HG02759 (cell line): ENCODE results near the gene TRPM1.

Experiments
- ATAC-seq: cut with Tn5 transposase; IDR thresholded peaks from one replicate; pipeline ENCODE4 v1.9.1; 2021; ENCODE audit warnings: mild to moderate bottlenecking, moderate library complexity; ENCODE audit not compliant: unreplicated experiment

TRPM1 gene

GRCh38 chr15:31101262-31102038 is at the start of gene TRPM1:
TRPM1 (minus strand) TSS chr15:31101725; CDS start chr15:31081355, 20,370 bp downstream.
- ATAC-seq: no peak

DNA sequence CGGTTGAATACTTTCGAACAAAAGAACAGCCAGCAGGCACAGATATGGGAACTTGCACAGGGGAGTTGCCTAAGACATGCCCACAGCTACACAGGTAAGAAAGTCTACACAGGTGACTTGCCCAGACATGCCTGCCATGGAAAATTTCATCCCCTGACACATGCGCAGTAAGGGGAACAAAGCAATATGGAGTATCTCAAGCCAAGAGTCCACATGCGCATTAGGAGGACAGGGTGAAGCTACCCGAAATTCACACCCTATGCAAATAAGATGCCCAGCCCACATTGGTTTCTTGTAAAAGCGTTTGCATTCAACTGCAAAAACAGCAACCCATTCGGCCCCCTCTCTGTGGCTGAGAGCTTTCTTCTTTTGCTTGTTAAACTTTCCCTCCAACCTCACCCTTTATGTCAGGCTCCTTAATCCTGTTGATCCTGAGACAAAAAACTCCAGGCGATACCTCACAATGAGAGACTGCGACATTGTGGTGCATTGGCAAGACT is 49.3 kb upstream of the TRPM1 start:
- ATAC-seq: no peak

GRCh38 chr15:31149987-31150386 is 48.5 kb upstream of the TRPM1 start:
- ATAC-seq: no peak

GRCh38 chr15:31149088-31149505 is 47.6 kb upstream of the TRPM1 start:
- no peak for ATAC-seq

DNA sequence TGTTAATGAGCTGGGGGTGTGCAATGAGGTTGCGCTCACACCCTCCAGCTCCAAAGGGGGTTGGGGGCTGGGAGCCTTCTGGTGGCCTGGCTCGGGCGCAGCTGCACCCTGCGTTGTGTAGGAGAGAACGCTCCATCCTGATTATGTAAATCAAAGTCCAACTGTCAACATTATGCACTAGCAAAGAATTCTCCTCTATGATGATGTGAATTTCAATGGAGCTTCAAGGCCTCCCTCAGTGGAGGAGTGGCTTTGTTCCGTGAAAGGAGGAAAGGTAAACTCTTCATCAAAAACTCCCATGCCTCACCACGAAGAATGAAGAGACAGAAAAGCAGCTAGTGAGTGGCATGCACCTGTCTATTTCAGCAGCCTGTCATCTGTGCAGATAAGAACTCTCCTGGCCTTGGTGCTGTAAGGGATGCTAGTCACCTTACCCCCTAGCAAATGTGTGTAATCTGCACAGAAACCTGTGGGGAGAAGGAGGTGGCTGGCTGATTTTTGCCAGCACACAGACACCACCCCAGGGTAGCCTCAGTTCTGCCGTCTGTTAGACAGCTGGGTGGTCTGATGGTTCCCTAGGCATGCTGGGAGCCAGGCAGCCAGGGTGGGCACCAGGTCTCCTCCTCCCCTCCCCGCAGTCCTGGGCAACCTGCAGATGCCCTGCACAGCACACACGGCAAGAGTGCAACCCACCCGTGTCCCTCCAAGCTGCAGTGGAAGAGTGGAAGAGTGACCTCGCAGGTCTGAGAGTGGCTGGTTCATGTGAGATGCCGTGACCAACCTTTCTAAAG is 47.0 kb upstream of the TRPM1 start:
- no peak for ATAC-seq

- ATAC-seq: no peak
Observed at GRCh38 chr15:31147944-31148296, 46.4 kb upstream of the TRPM1 start.

GRCh38 chr15:31147456-31147855 is 45.9 kb upstream of the TRPM1 start:
- no peak for ATAC-seq

DNA sequence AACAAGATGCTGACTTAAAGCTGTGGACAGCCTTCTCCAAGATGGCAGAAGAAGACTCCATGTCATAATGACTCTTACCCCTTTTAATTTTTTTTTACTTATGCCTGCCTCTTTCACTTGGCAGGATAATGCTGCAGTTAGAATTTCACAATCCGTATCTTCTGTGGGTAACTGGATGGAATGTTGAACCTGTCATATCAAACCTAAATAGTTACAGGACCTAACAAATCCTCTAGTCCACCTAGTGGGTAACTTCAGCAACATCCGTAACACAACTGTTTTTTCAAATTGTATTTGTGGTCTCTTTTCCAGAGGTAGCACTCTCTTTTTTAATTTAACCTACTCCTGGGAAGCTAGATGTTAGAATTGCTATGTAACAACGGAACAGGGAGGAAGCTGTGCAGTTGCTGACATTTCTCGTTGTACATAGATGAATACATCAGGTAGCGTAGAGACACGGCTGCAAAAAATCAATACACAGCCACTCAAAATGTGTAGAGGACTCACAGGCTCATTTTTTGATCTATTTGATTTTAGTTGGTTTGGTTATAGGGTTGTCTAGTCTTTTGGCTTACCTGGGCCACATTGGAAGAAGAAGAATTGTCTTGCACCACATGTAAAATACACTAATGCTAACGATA is 43.9 kb upstream of the TRPM1 start:
- ATAC-seq: no peak

- ATAC-seq: no peak
Observed at GRCh38 chr15:31141792-31142191, 40.3 kb upstream of the TRPM1 start.

DNA sequence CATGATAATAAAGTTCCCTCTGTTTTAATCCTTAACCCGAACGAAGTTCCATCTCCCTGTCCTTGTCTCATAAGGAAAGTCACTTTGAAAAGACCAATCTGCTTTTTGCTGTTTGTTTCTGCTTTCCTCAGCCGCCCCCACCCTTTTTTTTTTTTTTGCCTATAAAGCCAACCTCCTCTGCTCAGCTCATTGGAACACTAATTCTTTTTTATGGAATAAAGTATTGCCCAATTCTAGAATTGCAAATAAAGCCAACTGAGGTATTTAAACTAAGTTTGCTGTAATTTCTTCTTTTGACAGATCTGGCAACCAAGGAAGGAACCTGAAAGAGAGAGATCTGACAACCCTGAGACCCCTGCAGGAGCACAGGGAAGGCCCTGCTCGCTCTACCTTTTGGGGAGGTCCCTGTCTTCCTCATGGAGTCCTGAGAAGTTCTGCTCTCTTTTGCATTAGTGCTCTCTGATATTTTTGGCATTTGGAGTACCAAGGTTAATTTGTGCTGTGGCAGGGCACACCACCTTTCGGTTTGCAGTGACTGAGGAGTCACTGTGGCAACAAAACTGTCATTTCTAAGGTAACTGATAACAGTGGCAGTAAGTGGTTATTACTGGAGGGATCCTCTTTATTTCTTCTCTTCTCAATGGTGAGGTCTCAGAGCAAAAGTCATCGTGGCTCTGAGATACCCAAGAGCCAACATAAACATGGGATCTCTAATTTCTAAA is 35.2 kb upstream of the TRPM1 start:
- no peak for ATAC-seq

DNA sequence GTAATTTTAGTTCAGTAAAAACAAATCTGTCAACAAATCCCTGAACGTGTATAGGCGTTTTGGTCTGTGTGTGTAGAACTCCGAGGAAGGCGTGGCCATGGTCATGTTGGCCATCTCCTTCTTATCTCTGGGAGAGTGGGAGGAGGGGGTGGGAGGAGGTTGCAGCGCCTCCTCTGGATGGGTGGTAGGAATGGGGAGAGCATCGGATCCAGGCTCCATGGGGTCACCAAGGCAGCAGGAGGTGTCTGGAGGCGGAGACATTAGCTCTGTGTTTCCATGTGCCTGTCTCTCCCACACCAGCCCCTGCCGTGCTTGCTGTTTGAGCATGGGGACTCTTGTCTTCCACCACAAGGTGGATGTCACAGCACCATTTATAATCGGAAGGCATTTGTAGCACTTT is 34.5 kb upstream of the TRPM1 start:
- ATAC-seq: no peak

DNA sequence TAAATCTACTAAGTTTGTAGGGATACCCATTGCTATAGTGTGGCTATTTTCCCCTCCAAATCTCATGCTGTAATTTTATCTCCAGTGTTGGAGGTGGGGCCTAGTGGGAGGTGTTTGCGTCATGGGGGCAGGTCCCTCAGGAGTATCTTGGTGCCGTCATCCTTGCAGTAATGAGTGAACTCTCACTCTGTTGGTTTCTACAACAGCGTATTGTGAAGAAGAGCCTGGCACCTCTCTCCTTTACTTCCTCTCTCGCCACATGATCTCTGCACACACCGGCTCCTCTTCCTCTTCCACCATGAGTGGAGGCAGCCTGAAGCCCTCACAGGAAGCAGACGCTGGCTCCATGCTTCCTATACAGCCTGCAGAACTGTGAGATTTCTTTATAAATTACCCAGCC is 34.0 kb upstream of the TRPM1 start:
- ATAC-seq: no peak

- ATAC-seq: no peak
Observed at GRCh38 chr15:31133890-31134289, 32.4 kb upstream of the TRPM1 start.

DNA sequence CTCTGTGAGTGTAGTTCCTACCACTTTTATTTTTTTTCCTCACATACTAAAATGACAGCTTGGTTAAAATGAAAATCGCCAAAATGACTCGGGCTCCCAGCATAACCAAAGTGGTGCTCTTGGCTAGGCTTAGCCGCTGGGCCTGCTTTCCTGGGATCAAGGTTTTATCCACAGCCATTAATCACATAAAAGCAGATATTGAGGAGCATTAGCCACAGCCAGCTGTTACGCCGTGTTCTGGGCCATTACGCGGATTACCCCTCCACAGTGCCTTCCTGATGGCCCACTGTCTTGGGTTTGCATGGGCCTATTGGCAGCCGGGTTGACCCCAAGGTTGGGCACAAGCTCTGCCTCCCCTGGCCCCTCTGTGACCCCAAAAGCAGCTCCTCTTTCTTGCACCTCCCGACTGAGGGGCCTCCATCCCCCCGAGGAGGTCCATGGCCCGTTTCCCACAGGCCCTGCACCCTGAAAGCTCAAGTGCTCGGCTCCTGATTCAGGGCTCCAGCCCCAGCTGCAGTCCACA is 30.4 kb upstream of the TRPM1 start:
- ATAC-seq: no peak

DNA sequence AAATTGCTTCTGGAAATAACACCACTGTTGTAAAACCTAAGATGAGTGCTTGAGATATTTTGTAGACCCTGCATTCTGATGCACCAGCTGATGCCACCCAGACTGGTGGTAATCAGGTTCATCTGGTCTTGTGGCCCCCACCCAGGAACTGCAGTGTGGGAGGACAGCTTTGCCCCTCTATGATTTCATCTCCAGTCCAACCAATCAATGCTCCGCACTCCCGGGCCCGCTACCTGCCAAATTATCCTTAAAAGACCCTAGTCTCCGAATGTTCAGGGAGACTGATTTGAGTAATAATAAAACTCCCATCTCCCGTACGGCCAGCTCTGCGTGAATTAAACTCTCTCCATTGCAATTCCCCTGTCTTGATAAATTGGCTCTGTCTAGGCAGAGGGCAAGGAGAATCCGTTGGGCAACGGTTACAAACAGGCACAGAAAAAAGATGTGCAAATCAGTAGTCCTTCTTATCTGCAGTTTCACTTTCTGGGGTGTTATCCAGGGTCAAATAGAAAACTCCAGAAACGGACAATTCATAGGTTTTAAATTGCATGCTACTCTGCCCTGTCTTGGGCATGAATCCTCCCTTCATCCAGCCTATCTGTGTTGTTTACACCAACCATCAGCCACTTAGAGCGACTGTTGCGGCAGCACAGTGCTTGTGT is 29.2 kb upstream of the TRPM1 start:
- no peak for ATAC-seq

GRCh38 chr15:31129769-31130303 is 28.3 kb upstream of the TRPM1 start:
- ATAC-seq: no peak

- no peak for ATAC-seq
Observed at GRCh38 chr15:31128919-31129768, 27.6 kb upstream of the TRPM1 start.

- ATAC-seq: no peak
Observed at GRCh38 chr15:31128477-31128876, 27.0 kb upstream of the TRPM1 start.
